Ovary (tissue), 3 donors: Measurements from ENCODE around the gene GPR149.

Experiments
- CTCF ChIP-seq, 3 donors: fragments of 450-650 bp in 2 of 3; fragments of 200-600 bp in 1 of 3; IDR thresholded peaks; one replicate each; pipeline versions ENCODE4 v1.5.1 to v1.8.0; 2016 to 2022; ENCODE audit warnings: antibody characterized with exemption in 3 of 3, mild to moderate bottlenecking in 1 of 3
- EP300 ChIP-seq: sonication (generic); formaldehyde crosslinking; IDR thresholded peaks from one replicate; pipeline ENCODE4 v1.6.1; 2017; ENCODE audit warnings: antibody characterized with exemption
- POLR2A ChIP-seq: fragments of 450-650 bp; IDR thresholded peaks from one replicate; pipeline ENCODE4 v1.6.1; 2017; ENCODE audit warnings: antibody characterized with exemption, mild to moderate bottlenecking, moderate library complexity
- donor health status: DM: no; HTN: no; CAD: no.

- TF ChIP-seq CTCF (IDR thresholded peaks at IDR 0.05) (no peak), POLR2A (no peak), EP300 (no peak)
Observed at GRCh38 chr3:154356009-154356408, 74.0 kb downstream of the GPR149 start.
